GM19438 (cell line): ENCODE measurements around the gene TTC39B.
"Not testable (repeated sequence)": the region's sequence is repeated elsewhere in the genome, so short reads cannot be mapped to it uniquely, and the experiment has no call there.

Source experiments
- ATAC-seq: cut with Tn5 transposase; IDR thresholded peaks from one replicate; pipeline ENCODE4 v1.9.1; 2021; ENCODE audit warnings: low read depth; ENCODE audit not compliant: unreplicated experiment

The TTC39B gene

DNA sequence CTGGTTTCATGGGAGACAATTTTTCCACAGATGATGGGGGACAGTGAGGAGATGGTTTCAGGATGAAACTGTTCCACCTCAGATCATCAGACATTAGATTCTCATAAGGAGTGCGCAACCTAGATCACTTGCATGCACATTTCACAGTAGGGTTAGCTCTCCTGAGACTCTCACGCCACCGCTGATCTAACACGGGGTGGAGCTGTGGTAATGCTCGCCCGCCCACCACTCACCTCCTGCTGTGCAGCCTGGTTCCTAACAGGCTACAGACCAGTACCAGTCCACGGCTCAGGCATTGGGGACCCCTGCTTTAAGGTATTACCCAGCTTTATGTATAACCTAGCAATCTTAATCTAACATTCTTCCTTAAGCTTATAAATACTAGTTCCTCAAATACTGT lies 35.6 kb downstream of the TTC39B start:
- ATAC-seq: no peak

DNA sequence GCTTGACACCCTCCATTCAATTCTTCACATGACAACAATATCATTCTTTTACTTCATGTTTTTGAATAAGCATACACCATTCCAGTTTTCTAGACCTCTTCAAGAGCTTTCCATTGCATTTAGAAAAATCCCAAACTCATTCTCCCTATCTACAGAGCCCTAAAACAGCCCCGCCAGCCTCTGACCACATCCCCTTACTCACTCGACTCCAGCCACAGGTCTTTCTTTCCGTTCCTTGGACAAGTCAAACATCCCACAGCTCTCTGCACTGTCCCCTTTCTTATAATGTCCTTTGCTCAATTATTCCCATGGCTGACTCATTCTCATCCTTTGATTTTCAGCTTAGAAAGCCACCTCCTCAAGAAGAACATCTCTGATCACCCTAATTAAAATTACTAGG lies 38.2 kb downstream of the TTC39B start:
- no peak for ATAC-seq

DNA sequence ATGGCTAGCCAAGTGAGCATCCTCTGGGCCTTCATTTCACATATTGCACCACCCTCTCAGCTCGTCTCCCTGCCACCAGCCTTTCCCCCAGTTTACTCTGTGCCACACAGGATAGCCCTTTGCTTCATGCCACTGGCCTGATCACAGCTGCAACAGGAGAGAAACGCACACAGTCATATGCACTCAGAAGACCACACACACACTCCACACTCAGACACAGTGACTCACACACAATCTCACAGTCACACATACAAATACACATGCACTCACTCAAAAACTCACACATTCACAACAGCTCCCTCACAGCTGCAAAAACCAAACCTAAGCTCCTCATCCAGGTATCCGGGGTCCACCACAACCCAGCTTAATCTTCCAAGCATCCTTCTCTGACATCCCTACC lies 38.7 kb downstream of the TTC39B start:
- ATAC-seq: no peak

DNA sequence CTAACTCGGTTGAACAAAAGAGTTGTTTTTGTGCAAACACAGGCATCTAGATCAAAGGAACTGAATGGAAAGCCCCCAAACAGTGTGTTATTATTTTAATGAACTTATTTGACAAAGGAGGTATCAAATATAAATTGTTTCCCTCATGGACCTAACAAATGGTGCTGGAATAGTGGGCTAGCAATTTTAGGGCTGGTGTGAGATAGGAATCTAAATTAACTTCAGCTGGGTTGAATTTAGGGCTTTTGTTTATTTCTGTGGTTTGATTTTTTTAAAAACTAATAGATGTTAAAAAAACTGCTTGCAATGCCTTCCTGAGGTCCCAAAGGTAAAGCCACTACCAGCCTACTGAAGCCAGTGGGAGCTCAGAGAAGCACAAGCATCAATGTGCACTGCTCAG lies 42.1 kb downstream of the TTC39B start:
- ATAC-seq: no peak

DNA sequence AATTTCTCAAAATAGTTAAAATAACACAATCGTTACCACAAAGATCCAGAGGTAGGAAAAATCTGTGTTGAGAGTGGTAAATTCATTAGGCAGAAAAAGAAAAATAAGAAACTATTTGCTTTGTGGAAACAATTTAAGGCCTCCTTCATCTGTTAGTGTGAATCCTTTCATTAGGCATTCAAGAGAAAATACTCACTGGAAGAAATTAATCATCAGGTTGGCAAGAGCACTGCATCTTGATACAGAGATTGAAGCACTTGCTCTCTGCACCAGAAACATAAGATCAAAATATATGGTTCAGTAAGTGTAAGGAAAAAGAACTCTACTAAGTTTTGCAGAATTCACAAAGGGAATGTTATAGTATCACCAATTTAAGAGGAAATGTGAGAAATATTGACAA lies 44.4 kb downstream of the TTC39B start:
- ATAC-seq: no peak

DNA sequence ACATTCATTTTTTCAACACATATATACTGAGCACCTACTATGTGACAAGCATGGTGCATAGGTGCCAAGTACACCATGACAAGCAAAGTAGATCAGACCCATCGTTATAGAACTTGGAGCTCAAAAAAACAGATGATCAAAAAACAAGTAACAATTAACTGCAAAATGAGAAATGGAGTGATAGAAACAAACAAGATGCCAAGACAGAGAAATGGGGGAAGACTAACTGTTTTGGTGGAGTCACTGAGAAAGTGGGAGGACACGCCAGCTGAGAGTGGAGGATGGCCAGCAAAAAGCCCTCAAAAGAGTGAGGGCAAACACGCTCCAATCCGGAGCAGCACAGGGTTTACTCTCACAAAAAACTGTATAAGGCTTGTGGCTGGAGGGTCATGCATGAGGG lies 50.6 kb downstream of the TTC39B start:
- no peak for ATAC-seq

DNA sequence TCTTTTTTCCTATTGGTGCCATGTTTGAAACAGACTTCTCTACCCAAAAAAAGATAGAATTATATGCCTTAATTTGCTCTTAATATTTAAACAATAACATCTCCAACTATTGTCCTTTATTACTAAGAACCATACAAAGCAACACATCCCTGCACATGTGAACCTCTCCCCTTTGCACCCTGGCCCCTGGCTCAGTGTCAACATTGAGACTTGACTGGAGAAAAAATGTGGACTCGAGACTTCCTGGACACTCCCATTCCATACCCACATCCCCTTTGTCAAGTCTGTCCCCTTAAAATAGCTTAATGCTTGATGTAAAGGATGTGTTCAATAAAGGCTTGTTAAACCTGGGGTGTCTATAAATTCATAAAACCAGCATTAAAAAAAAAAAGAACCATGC lies 53.2 kb downstream of the TTC39B start:
- ATAC-seq: no peak

DNA sequence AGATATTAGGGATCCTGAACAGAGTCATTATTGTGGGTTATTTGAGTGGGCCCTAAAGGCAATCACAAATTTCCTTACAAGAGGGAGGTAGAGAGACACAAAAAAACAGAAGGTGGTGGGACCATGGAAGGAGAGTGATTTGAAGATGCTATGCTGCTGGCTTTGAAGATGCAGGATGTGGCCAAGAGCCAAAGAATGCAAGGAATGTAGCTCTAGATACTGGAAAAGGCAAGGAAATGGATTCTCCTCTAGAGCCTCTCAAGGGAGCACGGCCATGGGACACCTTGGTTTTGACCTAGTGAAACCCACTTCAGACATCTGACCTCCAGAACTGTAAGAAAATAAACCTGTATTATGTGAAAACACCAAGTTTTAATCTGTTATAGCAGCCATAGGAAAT lies 53.8 kb downstream of the TTC39B start:
- no peak for ATAC-seq

DNA sequence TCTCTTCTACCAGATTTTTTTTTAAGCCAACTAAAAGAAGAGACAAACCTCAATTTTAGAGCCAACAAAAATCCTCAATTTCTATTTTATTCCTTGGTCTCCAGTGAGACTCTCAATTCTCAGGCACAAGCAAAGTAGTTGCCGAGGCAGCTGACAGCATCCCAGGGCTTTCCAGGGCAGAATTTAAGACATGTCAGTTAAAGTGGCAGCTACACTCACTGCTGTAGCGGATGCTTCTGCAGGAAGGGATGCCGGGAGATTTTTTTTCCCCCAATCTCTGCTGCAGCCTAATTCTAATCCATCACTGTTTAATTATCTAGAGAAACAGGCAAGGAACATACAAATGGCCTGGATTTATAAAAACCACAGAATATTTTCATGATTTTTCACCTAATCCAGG lies 57.0 kb downstream of the TTC39B start:
- no peak for ATAC-seq

DNA sequence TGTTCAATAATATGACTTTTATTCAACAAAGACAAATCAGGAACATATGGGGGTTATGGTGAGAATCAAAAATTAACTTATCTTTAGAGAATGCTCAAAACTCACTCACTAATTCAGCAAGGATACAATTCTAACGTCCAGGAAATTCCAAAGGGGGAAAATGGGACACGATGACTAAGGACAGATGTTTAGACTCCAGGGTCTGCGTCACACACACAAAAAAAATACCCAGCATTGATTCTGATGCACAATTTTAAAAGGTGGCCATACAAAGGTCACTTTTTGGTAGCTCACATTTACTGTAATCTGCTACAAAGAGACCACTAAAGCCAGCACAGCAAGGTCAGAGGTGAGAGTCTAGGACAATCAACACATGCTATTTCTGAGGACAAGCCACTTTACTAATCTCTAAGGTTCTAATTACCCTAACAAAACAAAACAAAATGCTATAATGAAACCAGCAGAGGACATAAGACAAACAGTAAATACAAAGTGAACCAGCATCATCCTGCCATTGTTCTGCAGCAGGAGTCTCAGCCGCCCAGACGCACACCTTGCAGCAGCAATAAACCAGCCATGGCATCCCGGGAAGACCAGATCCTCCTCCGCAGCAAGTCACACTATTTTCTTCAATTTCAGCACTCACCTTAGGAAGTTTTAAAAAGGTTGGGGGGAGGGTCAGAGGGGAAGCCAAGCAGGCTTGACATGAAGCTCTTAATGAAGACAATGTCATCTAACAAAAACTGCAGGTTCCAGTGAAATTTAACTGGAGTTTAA lies 57.8 kb downstream of the TTC39B start:
- ATAC-seq: no peak

DNA sequence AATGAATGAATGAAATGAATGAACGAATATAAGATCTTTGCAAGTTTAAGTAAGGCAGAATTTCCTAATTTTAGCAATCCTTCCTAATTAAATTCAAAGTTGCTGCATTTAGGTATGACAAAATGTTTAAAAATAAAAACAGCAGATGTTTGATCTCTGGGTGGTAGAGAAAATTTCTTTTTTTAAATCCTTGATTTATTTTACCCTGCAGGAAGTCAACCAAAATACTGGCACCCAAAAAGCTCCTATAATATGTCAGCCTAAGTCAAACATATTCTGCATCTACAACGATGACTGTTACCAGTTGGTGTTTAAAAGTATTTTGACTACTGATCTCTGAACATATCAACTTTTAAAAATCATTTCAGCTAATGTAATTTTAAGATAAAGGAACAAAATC lies 58.4 kb downstream of the TTC39B start:
- ATAC-seq: no peak

DNA sequence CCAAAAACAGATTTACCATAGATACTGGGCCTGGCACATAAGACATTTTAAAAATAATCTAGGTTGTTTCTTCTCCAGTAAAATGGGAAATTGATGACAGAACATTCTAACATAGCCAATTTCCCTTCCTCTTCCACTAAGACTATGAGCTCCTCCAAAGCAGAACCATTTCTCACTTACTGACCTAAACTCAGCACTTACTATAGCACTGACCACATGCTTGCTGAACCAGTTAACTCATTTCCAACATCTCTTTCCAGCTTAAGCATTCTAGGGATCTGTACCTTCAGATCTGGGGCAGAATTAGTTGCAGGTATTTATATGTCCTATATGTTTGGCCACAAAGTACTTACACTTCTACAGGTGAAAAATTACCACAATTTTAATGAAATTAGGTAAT lies 58.9 kb downstream of the TTC39B start:
- no peak for ATAC-seq

DNA sequence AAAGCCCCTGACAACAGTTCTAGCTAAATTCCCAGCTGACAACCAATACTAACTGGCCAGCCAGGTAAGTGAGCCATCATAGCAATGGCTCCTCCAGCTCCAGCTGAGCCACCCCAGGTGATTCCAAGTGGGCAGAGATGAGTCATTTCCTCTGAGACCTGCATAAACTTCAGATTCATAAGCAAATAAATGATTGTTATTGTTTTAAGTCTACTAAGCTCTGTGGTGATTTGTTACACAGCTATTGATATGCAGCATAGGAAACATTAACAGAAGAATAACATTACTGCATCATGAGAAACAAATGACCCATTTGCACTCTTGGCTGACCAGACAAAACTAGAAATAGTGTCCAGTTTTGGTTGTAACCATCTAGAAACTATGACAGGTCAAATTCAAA lies 60.3 kb downstream of the TTC39B start:
- ATAC-seq: no peak

DNA sequence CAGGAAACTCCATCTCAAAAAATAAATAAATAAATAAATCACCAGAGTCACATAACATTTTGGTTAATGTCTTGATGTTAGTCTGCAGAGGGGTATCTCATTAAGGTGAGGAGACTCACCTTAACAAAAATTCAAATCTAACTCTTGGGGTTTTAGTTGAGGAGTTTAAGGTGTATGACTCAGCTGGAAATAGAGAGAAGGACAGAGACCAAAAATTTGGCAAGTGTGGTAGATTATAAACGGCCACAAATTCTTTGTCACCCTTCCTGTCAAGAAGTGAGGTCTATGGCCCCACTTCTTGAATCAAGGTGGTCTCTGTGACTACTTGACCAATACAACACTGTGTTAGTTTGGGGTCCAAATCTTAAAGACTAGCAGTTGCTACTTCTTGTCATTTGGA lies 60.8 kb downstream of the TTC39B start:
- no peak for ATAC-seq

DNA sequence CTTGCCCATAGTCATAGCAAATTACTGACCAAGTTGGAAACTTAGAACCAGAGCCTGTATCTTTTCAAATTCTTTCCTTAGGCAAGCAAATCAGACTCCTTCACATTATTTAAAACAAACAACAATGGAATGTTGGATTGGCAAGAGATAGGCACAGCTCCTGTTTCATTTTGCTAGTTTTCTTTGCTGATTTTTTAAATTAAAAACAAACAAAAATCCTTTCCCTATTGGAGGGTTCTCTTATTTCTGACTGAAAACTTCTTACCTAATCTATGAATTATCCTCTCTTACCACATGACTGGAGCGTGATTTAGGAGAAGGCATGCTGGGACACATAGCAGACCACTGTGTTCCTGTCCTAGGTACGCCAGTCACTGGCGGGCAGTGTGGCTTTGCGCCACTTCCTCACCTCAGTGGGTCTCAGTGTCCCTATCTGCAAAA lies 63.0 kb downstream of the TTC39B start:
- no peak for ATAC-seq

DNA sequence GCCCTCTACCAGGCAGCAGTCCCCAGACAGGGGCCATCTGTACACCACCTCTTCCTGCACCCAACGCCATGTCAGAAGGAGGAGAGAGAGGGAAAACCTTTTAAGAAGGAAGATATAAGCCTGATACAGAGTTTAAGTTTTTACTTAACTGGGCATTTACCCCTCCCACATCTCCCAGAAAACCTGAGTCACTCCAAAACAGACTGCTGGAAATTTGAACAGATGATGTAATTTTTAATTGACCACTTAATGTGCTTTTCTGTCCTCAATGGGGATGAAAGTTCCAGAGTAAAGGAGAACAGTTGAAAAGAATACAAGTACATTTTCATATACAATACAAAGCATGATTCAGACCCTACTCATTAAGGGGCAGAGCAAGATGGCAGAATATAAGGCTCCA lies 63.9 kb downstream of the TTC39B start:
- no peak for ATAC-seq

DNA sequence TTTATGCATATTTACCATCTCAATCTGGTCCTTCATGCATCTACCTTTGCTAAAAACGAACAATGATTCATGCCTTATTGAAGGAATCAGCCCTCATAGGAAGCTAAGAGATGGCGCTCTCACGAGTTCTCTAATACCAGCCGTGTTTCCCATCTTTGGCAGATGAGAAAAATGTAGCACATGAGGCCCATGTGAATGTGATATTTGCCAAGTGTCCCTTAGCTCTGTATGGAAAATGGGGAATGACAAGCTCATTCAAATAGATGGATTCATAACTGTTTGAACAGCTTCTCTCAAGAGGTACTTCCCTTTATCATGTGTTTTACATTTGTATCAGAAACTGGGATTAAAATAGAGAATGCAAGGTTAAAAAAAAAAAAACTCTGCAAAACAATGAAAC lies 66.1 kb downstream of the TTC39B start:
- ATAC-seq: no peak

DNA sequence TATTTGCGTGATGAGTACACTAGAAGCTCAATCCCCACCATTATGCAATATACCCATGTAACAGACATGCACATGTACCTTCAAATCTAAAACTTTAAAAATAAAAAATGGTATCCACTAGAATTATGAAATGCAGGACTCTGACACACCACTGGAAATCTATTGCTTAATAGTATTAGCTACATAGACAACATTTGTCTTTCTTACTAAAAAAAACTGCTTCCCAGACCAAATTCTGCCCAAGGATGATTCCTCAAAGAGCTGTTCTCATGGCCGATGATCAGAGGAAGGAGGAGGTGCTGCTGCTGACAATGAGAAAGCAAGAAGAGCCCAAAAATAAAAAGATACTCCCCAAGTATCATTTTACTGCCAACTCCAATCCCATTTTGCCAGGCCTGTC lies 67.2 kb downstream of the TTC39B start:
- no peak for ATAC-seq

DNA sequence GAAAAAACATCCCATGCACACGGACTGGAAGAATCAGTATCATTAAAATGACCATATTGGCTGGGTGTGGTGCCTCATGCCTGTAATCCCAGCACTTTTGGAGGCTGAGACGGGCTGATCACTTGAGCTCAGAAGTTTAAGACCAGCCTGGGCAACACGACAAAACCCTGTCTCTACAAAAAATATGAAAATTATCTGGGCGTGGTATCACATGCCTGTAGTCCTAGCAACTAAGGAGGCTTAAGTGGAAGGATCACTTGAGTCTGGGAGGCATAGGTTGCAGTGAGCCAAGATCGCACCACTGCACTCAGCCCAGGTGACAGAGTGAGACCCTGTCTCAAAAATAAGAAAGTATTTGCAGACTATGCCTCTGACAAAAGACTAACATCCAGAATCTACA lies 68.4 kb downstream of the TTC39B start:
- ATAC-seq: no peak

DNA sequence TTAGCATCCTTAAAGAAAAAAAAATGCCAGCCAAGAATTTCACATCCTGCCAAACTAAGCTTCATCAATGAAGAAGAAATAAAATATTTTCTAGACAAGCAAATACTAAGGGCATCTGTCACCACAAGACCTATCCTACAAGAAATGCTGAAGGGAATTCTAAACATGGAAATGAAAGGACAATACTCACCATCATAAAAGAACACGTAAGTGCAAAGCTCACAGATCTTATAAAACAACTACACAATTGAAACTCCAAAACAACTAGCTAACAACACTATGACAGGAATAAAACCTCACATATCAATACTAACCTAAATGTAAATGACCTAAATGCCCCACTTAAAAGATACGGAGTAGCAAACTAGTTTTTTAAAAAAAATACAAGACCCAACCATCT lies 71.4 kb downstream of the TTC39B start:
- no peak for ATAC-seq

DNA sequence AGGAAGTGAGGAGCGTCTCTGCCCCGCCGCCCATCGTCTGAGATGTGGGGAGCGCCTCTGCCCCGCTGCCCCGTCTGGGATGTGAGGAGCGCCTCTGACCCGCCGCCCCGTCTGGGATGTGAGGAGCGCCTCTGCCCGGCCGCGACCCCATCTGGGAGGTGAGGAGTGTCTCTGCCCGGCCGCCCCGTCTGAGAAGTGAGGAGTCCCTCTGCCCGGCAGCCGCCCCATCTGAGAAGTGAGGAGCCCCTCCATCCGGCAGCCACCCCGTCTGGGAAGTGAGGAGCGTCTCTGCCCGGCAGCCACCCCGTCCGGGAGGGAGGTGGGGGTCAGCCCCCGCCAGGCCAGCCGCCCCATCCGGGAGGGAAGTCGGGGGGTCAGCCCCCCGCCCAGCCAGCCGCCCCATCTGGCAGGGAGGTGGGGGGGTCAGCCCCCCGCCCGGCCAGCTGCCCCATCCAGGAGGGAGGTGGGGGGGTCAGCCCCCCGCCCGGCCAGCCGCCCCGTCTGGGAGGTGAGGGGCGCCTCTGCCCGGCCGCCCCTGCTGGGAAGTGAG lies 73.0 kb downstream of the TTC39B start:
- ATAC-seq: not testable (repeated sequence)

DNA sequence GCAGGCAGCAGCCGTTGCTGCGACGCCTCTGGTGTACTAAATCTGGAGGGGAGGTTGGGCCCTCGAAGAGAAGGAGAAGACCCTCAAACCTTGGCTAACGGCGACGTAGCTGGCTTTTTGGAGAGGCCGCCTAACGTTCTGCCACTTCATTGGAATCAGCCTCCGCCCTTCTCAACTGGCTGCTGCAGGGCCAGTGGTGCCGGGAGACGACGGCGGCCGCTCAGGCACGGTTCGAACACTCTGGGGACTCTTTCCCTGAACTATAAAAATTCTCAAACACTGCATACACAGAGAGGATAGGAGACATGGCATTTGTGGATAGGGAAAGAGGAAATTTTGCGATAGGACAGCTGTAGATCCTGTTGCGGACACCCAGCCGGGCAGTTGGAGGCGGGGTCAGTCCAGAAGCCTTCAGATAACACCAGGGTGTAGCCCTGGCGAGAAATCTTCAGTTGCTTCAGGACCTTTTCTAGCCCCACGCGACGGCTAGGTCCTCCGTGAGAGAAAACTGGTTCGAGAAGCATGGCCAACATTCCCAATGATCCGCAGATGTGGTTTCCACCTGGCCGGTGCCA lies 74.2 kb downstream of the TTC39B start:
- not testable (repeated sequence) for ATAC-seq
